OCI-LY1 (cell line): ENCODE measurements around the gene SLC1A2.

Experiments used
- CTCF ChIP-seq: fragments of 200-600 bp; sonication (generic), shearing (Covaris generic); IDR thresholded peaks from 2 replicates; pipeline ENCODE4 v1.5.1; 2017; ENCODE audit warnings: mild to moderate bottlenecking, antibody characterized with exemption, low read length, moderate library complexity, mixed read lengths
- EZH2 ChIP-seq: fragments of 200-600 bp; sonication (generic), shearing (Covaris generic); IDR thresholded peaks from 2 replicates; pipeline ENCODE4 v1.8.0; 2017; ENCODE audit warnings: borderline replicate concordance, mixed run types, mild to moderate bottlenecking, antibody characterized with exemption, low read length, moderate library complexity, mixed read lengths

GRCh38 chr11:35277827-35278226 is 141.5 kb downstream of the SLC1A2 start:
- TF ChIP-seq CTCF (no peak), EZH2 (no peak)
